Mesenchymal stem cell (in vitro differentiated cells and primary cell): ENCODE data around the gene IFIT1.
"Not testable (repeated sequence)": the region's sequence is repeated elsewhere in the genome, so short reads cannot be mapped to it uniquely, and the experiment has no call there.

Experiments used
- DNase-seq: peaks from one replicate; pipeline ENCODE4 v3.0.0-alpha.2; 2013
- H2AFZ ChIP-seq: one replicate; pipeline ENCODE4 v1.6.1; 2013; ENCODE audit warnings: low read depth, mild to moderate bottlenecking, control low read depth, inconsistent platforms, low read length, moderate library complexity
- H2AK5ac ChIP-seq: 2 replicates; pipeline ENCODE4 v1.6.1; 2013; ENCODE audit warnings: low read length, moderate library complexity, mild to moderate bottlenecking, inconsistent platforms; ENCODE audit not compliant: severe bottlenecking
- H2BK120ac ChIP-seq: one replicate; pipeline ENCODE4 v1.6.1; 2013; ENCODE audit warnings: low read depth, mild to moderate bottlenecking, inconsistent platforms, low read length, moderate library complexity
- H2BK12ac ChIP-seq, 2 experiments: one replicate each; pipeline ENCODE4 v1.6.1; 2013; ENCODE audit warnings: inconsistent platforms in 2 of 2, low read length in 2 of 2, mild to moderate bottlenecking in 2 of 2, moderate library complexity in 2 of 2, control low read depth in 1 of 2
- H2BK15ac ChIP-seq: one replicate; pipeline ENCODE4 v1.6.1; 2013; ENCODE audit warnings: mild to moderate bottlenecking, low read depth, inconsistent platforms; ENCODE audit not compliant: poor library complexity, severe bottlenecking
- H2BK5ac ChIP-seq: 2 replicates; pipeline ENCODE4 v1.6.1; 2013; ENCODE audit warnings: low read depth, mild to moderate bottlenecking, low read length, control low read depth, inconsistent platforms; ENCODE audit not compliant: poor library complexity, severe bottlenecking
- H3K14ac ChIP-seq, 2 experiments: one replicate each; pipeline ENCODE4 v1.6.1; 2013; ENCODE audit warnings: inconsistent platforms in 2 of 2, low read length in 2 of 2, control low read depth in 1 of 2, mild to moderate bottlenecking in 1 of 2, moderate library complexity in 1 of 2
- H3K18ac ChIP-seq, 2 experiments: one replicate each; pipeline ENCODE4 v1.6.1; 2013; ENCODE audit warnings: inconsistent platforms in 2 of 2, low read length in 2 of 2, control low read depth in 1 of 2, low read depth in 1 of 2, mild to moderate bottlenecking in 1 of 2
- H3K23ac ChIP-seq, 2 experiments: one replicate each; pipeline ENCODE4 v1.6.1; 2013; ENCODE audit warnings: inconsistent platforms in 2 of 2, low read length in 2 of 2, mild to moderate bottlenecking in 2 of 2, moderate library complexity in 2 of 2, control low read depth in 1 of 2
- H3K27ac ChIP-seq: 2 replicates; pipeline ENCODE4 v1.5.1; 2013; ENCODE audit warnings: mild to moderate bottlenecking, moderate library complexity, low read length, control low read depth, inconsistent platforms; ENCODE audit not compliant: poor library complexity, severe bottlenecking
- H3K27me3 ChIP-seq, 2 experiments: 2 replicates each; pipeline versions ENCODE4 v1.6.1 to v1.7.0; 2013; ENCODE audit warnings: low read length in 2 of 2, mild to moderate bottlenecking in 2 of 2, moderate library complexity in 2 of 2, control low read depth in 1 of 2, inconsistent platforms in 1 of 2; ENCODE audit not compliant: control insufficient read depth in 1 of 2, insufficient read depth in 1 of 2
- H3K36me3 ChIP-seq, 2 experiments: 2 replicates each; pipeline versions ENCODE4 v1.6.1 to v1.7.0; 2013; ENCODE audit warnings: low read length in 2 of 2, control low read depth in 1 of 2, inconsistent platforms in 1 of 2, low read depth in 1 of 2, mild to moderate bottlenecking in 1 of 2; ENCODE audit not compliant: insufficient read depth in 2 of 2, control insufficient read depth in 1 of 2
- H3K4ac ChIP-seq, 2 experiments: one replicate each; pipeline ENCODE4 v1.6.1; 2013; ENCODE audit warnings: inconsistent platforms in 2 of 2, low read length in 2 of 2, mild to moderate bottlenecking in 2 of 2, moderate library complexity in 2 of 2, control low read depth in 1 of 2, low read depth in 1 of 2
- H3K4me1 ChIP-seq: 2 replicates; pipeline ENCODE4 v1.6.1; 2013; ENCODE audit warnings: low read depth, low read length, control low read depth; ENCODE audit not compliant: control insufficient read depth, insufficient read depth
- H3K4me2 ChIP-seq: 2 replicates; pipeline ENCODE4 v1.6.1; 2013; ENCODE audit warnings: low read length, mild to moderate bottlenecking, inconsistent platforms; ENCODE audit not compliant: poor library complexity, severe bottlenecking
- H3K4me3 ChIP-seq, 2 experiments: 2 replicates each; pipeline versions ENCODE4 v1.5.1 to v1.7.0; 2013; ENCODE audit warnings: low read length in 2 of 2, mild to moderate bottlenecking in 2 of 2, control low read depth in 1 of 2, low read depth in 1 of 2; ENCODE audit not compliant: insufficient read depth in 1 of 2
- H3K79me1 ChIP-seq: replicated peaks from 2 replicates; pipeline ENCODE4 v1.6.1; 2013; ENCODE audit warnings: mild to moderate bottlenecking, control low read depth, low read length, inconsistent platforms; ENCODE audit not compliant: poor library complexity, severe bottlenecking
- H3K9ac ChIP-seq: 2 replicates; pipeline ENCODE4 v1.7.0; 2013; ENCODE audit warnings: mild to moderate bottlenecking, low read length, moderate library complexity
- H3K9me3 ChIP-seq: 2 replicates; pipeline ENCODE4 v1.7.0; 2013; ENCODE audit warnings: mild to moderate bottlenecking, low read length; ENCODE audit not compliant: control insufficient read depth
- H4K8ac ChIP-seq: one replicate; pipeline ENCODE4 v1.6.1; 2013; ENCODE audit warnings: inconsistent platforms, mild to moderate bottlenecking, low read length, moderate library complexity
- H4K91ac ChIP-seq: one replicate; pipeline ENCODE4 v1.6.1; 2013; ENCODE audit warnings: mild to moderate bottlenecking, low read length, inconsistent platforms
- WGBS: methylation state at CpG from one replicate; pipeline ENCODE4 v1.1.7; 2013; ENCODE audit warnings: mixed read lengths; 5-methylcytosine and 5-hydroxymethylcytosine counted together

The IFIT1 gene

GRCh38 chr10:89409282-89409681 lies 16.9 kb downstream of the IFIT1 start:
- not testable (repeated sequence) for H3K4ac ChIP-seq, H3K9ac ChIP-seq, H3K27me3 ChIP-seq, H2AK5ac ChIP-seq, H3K18ac ChIP-seq, H3K36me3 ChIP-seq, H2BK12ac ChIP-seq, H3K4me2 ChIP-seq, H3K9me3 ChIP-seq, H2BK15ac ChIP-seq, H3K14ac ChIP-seq, H4K8ac ChIP-seq, H4K91ac ChIP-seq, H3K23ac ChIP-seq, H3K79me1 ChIP-seq, DNase-seq, H2BK120ac ChIP-seq, H3K4me1 ChIP-seq, H3K27ac ChIP-seq, H2BK5ac ChIP-seq, H3K4me3 ChIP-seq, H2AFZ ChIP-seq
- WGBS = 98% methylated on average over 5 of the region's 5 CpGs

DNA sequence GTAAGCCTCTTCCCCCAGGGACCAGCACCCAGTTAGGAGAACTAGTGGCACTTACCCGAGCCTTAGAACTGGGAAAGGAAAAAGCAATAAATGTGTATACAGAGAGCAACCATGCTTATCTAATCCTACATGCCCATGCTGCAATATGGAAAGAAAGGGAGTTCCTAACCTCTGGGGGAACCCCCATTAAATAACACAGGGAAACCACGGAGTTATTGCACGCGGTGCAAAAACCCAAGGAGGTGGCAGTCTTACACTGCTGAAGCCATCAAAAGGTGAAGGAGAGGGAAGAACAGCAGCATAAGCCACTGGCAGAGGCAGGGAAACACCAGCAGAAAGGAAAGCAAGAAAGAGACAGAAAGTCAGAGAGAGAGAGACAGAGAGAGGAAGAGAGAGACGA lies 18.1 kb downstream of the IFIT1 start:
- H3K4me2 ChIP-seq, H3K27ac ChIP-seq, H3K27me3 ChIP-seq, H2BK15ac ChIP-seq, H3K18ac ChIP-seq, H2BK120ac ChIP-seq, H3K4me1 ChIP-seq, DNase-seq, H3K9me3 ChIP-seq, H4K91ac ChIP-seq, H3K9ac ChIP-seq, H3K36me3 ChIP-seq, H4K8ac ChIP-seq, H3K4me3 ChIP-seq, H2BK5ac ChIP-seq, H2BK12ac ChIP-seq, H3K79me1 ChIP-seq, H2AFZ ChIP-seq, H3K23ac ChIP-seq, H2AK5ac ChIP-seq, H3K4ac ChIP-seq, H3K14ac ChIP-seq: not testable (repeated sequence)
- 95% methylated on average over 3 of the region's 5 CpGs for WGBS

- H3K79me1 ChIP-seq, H2BK5ac ChIP-seq, H3K23ac ChIP-seq, H3K14ac ChIP-seq, H3K18ac ChIP-seq, H3K4me3 ChIP-seq, H2BK12ac ChIP-seq, H3K27me3 ChIP-seq, H2AK5ac ChIP-seq, H3K4me2 ChIP-seq, H2BK15ac ChIP-seq, H3K9ac ChIP-seq, H2AFZ ChIP-seq, H3K4me1 ChIP-seq, H3K9me3 ChIP-seq, H3K27ac ChIP-seq, H2BK120ac ChIP-seq, H3K4ac ChIP-seq, DNase-seq, H4K91ac ChIP-seq, H3K36me3 ChIP-seq, H4K8ac ChIP-seq: not testable (repeated sequence)
- 84% methylated on average over 2 of the region's 2 CpGs for WGBS
Measured at GRCh38 chr10:89411135-89411534, 18.7 kb downstream of the IFIT1 start.

- not testable (repeated sequence) for H3K23ac ChIP-seq, H3K14ac ChIP-seq, H2AFZ ChIP-seq, H3K4me3 ChIP-seq, H3K18ac ChIP-seq, H3K27me3 ChIP-seq, H3K4me2 ChIP-seq, H3K9ac ChIP-seq, H3K79me1 ChIP-seq, H3K36me3 ChIP-seq, H2BK12ac ChIP-seq, H2BK15ac ChIP-seq, H2BK120ac ChIP-seq, DNase-seq, H3K4me1 ChIP-seq, H2AK5ac ChIP-seq, H4K8ac ChIP-seq, H3K9me3 ChIP-seq, H4K91ac ChIP-seq, H2BK5ac ChIP-seq, H3K27ac ChIP-seq, H3K4ac ChIP-seq
- WGBS = 90% methylated on average over 10 of the region's 10 CpGs
Measured at GRCh38 chr10:89412276-89412675, 19.9 kb downstream of the IFIT1 start.
